Pulmonary artery endothelial cell (primary cell): ENCODE measurements around the gene SPDYA. TPM values are rescaled to one million over a fixed set of nuclear protein-coding genes. Genes with fewer than 3 reads are reported as not detected.
"Not testable (repeated sequence)": the region's sequence is repeated elsewhere in the genome, so short reads cannot be mapped to it uniquely, and the experiment has no call there.

ENCODE experiments used
- DNase-seq: peaks from one replicate; pipeline ENCODE4 v3.0.0-alpha.2; 2011; ENCODE audit warnings: low read depth, low spot score
- total RNA-seq: library from RNA; depleted of rRNA; stranded (reverse); fragments of >200 nt; gene quantifications from 2 replicates; pipeline ENCODE4 v1.2.3, GENCODE V29; 2014

Gene SPDYA
- 0.79 and 1.0 TPM in 2 replicates for total RNA-seq

- no peak for DNase-seq
These were observed at the start of gene SPDYA for GRCh38 chr2:28810384-28811285. TSS of gene SPDYA (plus strand) at chr2:28810834. CDS start at chr2:28816015, 5,181 bp downstream.

- no peak for DNase-seq
These were observed 49.2 kb upstream of the SPDYA start for GRCh38 chr2:28761420-28761819.

- no peak for DNase-seq
These were observed 45.5 kb upstream of the SPDYA start for GRCh38 chr2:28764909-28765711.

- no peak for DNase-seq
These were observed 44.6 kb upstream of the SPDYA start for GRCh38 chr2:28766070-28766469.

GRCh38 chr2:28767337-28767736, 43.3 kb upstream of the SPDYA start:
- DNase-seq = no peak

- DNase-seq = no peak
These were observed 42.2 kb upstream of the SPDYA start for GRCh38 chr2:28768422-28768821.

- DNase-seq = no peak
These were observed 41.7 kb upstream of the SPDYA start for GRCh38 chr2:28768952-28769351.

GRCh38 chr2:28772351-28772750, 38.3 kb upstream of the SPDYA start:
- DNase-seq = no peak

- no peak for DNase-seq
These were observed 34.2 kb upstream of the SPDYA start for GRCh38 chr2:28776471-28776870.

GRCh38 chr2:28778392-28778791, 32.2 kb upstream of the SPDYA start:
- no peak for DNase-seq

- no peak for DNase-seq
These were observed 31.6 kb upstream of the SPDYA start for GRCh38 chr2:28779001-28779400.

- DNase-seq = no peak
These were observed 30.1 kb upstream of the SPDYA start for GRCh38 chr2:28780496-28780895.

GRCh38 chr2:28782423-28782822, 28.2 kb upstream of the SPDYA start:
- DNase-seq = no peak

GRCh38 chr2:28784570-28784969, 26.1 kb upstream of the SPDYA start:
- DNase-seq = not testable (repeated sequence)

GRCh38 chr2:28796620-28797019, 14.0 kb upstream of the SPDYA start:
- no peak for DNase-seq

GRCh38 chr2:28801726-28802125, 8.9 kb upstream of the SPDYA start:
- no peak for DNase-seq

- no peak for DNase-seq
These were observed 7.6 kb upstream of the SPDYA start for GRCh38 chr2:28802975-28803429.

GRCh38 chr2:28809927-28810326, 707 bp upstream of the SPDYA start:
- DNase-seq = no peak

- DNase-seq = no peak
These were observed 7.4 kb downstream of the SPDYA start for GRCh38 chr2:28818053-28818452.

GRCh38 chr2:28821295-28821958, 10.8 kb downstream of the SPDYA start:
- no peak for DNase-seq

GRCh38 chr2:28822036-28822435, 11.4 kb downstream of the SPDYA start:
- no peak for DNase-seq

GRCh38 chr2:28824207-28824606, 13.6 kb downstream of the SPDYA start:
- no peak for DNase-seq
